Right lobe of liver (tissue), 6 donors: ENCODE data around the gene RAP1A. TPM values are rescaled to one million over a fixed set of nuclear protein-coding genes. Genes with fewer than 3 reads are reported as not detected.

ENCODE experiments used
- ATAC-seq, 4 donors: fragments of 200-7000 bp; cut with Tn5 transposase; one replicate each; pipeline ENCODE4 v1.9.1; 2020; ENCODE audit warnings: mild to moderate bottlenecking in 4 of 4, moderate library complexity in 4 of 4
- DNase-seq, 3 donors: peaks; one replicate each; pipeline ENCODE4 v3.0.0-alpha.2; 2020
- H3K27ac ChIP-seq, 3 donors: fragments of 200-600 bp; one replicate each; pipeline ENCODE4 v1.8.0; 2022
- H3K27me3 ChIP-seq, 2 donors: fragments of 200-600 bp; one replicate each; pipeline ENCODE4 v1.8.0; 2022
- H3K36me3 ChIP-seq, 4 donors: fragments of 200-600 bp; sonication (generic) in 1 of 4; one replicate each; pipeline versions ENCODE4 v1.5.1 to v1.8.0; 2017 to 2022; ENCODE audit warnings: control low read depth in 1 of 4
- H3K4me1 ChIP-seq, 4 donors: fragments of 200-600 bp; sonication (generic) in 1 of 4; one replicate each; pipeline versions ENCODE4 v1.5.1 to v1.8.0; 2017 to 2022; ENCODE audit warnings: control low read depth in 1 of 4
- H3K4me3 ChIP-seq, 3 donors: fragments of 200-600 bp; one replicate each; pipeline ENCODE4 v1.8.0; 2022
- H3K9me3 ChIP-seq, 4 donors: fragments of 200-600 bp; sonication (generic) in 1 of 4; one replicate each; pipeline versions ENCODE4 v1.5.1 to v1.8.0; 2017 to 2022; ENCODE audit warnings: control low read depth in 1 of 4
- POLR2A ChIP-seq: fragments of 450-650 bp; IDR thresholded peaks from one replicate; pipeline ENCODE4 v1.6.1; 2017; ENCODE audit warnings: antibody characterized with exemption, mild to moderate bottlenecking
- WGBS: methylation state at CpG from one replicate; pipeline ENCODE4 v1.1.6; 2018; ENCODE audit warnings: low coverage, low lambda C conversion rate; ENCODE audit not compliant: insufficient coverage; ENCODE audit errors: missing lambda C conversion rate; 5-methylcytosine and 5-hydroxymethylcytosine counted together
- intact Hi-C, 2 donors: fragments of 100-400 bp; cut with DNase I; formaldehyde crosslinking; loops; one replicate each; pipeline versions ENCODE4 v1.11.2 to v1.14.1; 2022
- small RNA-seq, 2 experiments: library from RNA; depleted of rRNA; stranded (forward); fragments of <200 nt; gene quantifications; one replicate each; pipeline ENCODE3, GENCODE V24; 2016
- total RNA-seq, 6 experiments: library from RNA; depleted of rRNA in 2 of 6; stranded (reverse); fragments of >200 nt in 2 of 6; fragmentation: NEBNext Ultra II Directional in 3 of 6; extraction: Animal tissue kit (Norgen Biotek cat#: 25700) in 3 of 6; gene quantifications; one replicate each; pipeline versions ENCODE4 v1.1.0 to v1.2.4, GENCODE V29; 2016 to 2023
- TF ChIP-seq, protein P1 (sequence below), 4 donors: fragments of 200-600 bp in 3 of 4; fragments of 450-650 bp in 1 of 4; IDR thresholded peaks; one replicate each; pipeline versions ENCODE4 v1.5.1 to v1.8.0; 2016 to 2022; ENCODE audit warnings: antibody characterized with exemption in 4 of 4, mild to moderate bottlenecking in 2 of 4
- donor health status: DM: no; HTN: yes; CAD: no.
- donor health status: DM: no; HTN: no; CAD: no.
- donor health status: DM: no; HTN: no; CAD: no.
- donor health status: DM: no; HTN: yes; CAD: no.
- donor health status: DM: no; HTN: yes; CAD: no.

The RAP1A gene
- total RNA-seq, 6 experiments from 2014 or later = 25.9 to 53.8 (median 33.3) TPM

DNA sequence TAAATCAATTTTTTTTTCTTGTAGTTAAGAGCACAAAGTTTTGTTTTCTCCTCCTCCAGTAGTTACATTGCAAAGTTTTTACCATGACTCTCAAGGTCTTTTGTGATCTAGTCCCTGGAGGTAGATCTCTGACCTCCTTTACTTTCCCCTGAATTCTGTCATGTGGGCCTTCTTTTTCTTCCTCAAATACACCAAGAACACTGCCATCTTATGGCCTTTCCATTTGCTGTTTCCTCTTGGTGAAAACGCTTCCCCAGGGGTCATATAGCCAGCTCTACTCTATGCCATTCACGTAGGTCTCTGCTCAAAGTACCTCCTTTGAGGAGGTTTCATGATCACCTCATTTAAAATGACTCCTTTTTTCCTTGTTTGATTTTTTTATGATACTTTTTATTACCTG is 138.8 kb downstream of the RAP1A start:
- intact Hi-C loops = no loop called here
- no peaks in the 10 kb centered on the region for H3K9me3 ChIP-seq
- no peak overlapping the region for H3K4me3 ChIP-seq
- H3K27ac ChIP-seq = no peak overlapping the region
- peaks cover 0 to 26% (median 13%) of the 10 kb centered on the region in 4 donors for H3K36me3 ChIP-seq
- no peak for DNase-seq
- 74% methylated on average over 2 of the region's 2 CpGs for WGBS
- peaks cover 0 to 26% (median 10%) of the 10 kb centered on the region in 4 donors for H3K4me1 ChIP-seq
- no peak for ATAC-seq
- TF ChIP-seq, protein P1, sequence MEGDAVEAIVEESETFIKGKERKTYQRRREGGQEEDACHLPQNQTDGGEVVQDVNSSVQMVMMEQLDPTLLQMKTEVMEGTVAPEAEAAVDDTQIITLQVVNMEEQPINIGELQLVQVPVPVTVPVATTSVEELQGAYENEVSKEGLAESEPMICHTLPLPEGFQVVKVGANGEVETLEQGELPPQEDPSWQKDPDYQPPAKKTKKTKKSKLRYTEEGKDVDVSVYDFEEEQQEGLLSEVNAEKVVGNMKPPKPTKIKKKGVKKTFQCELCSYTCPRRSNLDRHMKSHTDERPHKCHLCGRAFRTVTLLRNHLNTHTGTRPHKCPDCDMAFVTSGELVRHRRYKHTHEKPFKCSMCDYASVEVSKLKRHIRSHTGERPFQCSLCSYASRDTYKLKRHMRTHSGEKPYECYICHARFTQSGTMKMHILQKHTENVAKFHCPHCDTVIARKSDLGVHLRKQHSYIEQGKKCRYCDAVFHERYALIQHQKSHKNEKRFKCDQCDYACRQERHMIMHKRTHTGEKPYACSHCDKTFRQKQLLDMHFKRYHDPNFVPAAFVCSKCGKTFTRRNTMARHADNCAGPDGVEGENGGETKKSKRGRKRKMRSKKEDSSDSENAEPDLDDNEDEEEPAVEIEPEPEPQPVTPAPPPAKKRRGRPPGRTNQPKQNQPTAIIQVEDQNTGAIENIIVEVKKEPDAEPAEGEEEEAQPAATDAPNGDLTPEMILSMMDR (IDR thresholded peaks at IDR 0.05) = no peak
- TF ChIP-seq POLR2A = no peak
- H3K27me3 ChIP-seq = no peaks in the 10 kb centered on the region

DNA sequence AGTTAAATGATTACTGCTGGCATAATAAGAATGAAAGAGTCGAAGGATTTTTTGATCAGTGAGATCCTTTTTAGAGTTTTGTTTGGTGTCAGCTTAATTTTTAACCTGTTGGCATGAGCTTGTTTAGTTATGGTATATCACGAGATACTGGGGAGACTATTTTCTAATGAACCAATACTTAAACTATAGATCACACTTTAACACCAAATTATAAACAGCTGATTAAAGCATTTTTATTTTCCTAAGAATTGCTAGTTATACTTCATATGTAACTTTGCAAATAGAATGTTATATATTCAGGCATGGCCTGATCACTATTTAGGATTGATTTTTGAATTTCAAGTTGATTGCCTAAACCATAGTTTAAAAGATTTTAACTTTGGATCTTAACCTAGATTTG is 142.1 kb downstream of the RAP1A start:
- no peaks in the 10 kb centered on the region for H3K27me3 ChIP-seq
- ATAC-seq (peak in 3 of 4 donors; percentile 23 to 47 (median 36)), DNase-seq (no peak)
- H3K4me3 ChIP-seq = no peak overlapping the region
- TF ChIP-seq POLR2A = no peak
- TF ChIP-seq, protein P1 (IDR thresholded peaks at IDR 0.05) = no peak
- intact Hi-C loops = no loop called here
- H3K27ac ChIP-seq = no peak overlapping the region
- no peaks in the 10 kb centered on the region for H3K9me3 ChIP-seq
- 30% methylated on average over 2 of the region's 2 CpGs for WGBS
- peaks cover 4 to 50% (median 20%) of the 10 kb centered on the region in 4 donors for H3K36me3 ChIP-seq
- H3K4me1 ChIP-seq = peaks cover 0 to 18% (median 8%) of the 10 kb centered on the region in 4 donors

- ATAC-seq (no peak), DNase-seq (no peak)
- 88% methylated on average over 2 of the region's 2 CpGs for WGBS
- intact Hi-C loops = no loop called here
- Histone ChIP-seq H3K27me3 (no peaks in the 10 kb centered on the region), H3K4me1 (peaks cover 0 to 14% (median 7%) of the 10 kb centered on the region in 4 donors), H3K27ac (no peak overlapping the region), H3K36me3 (peaks cover 4 to 55% (median 21%) of the 10 kb centered on the region in 4 donors), H3K9me3 (no peaks in the 10 kb centered on the region), H3K4me3 (no peak overlapping the region)
- no peak for TF ChIP-seq POLR2A
- TF ChIP-seq, protein P1 (IDR thresholded peaks at IDR 0.05) = no peak
These were observed 142.7 kb downstream of the RAP1A start for GRCh38 chr1:111762332-111762731.

Small RNAs within 50 kb of the gene (small RNA-seq; reads per million reads assigned to genes)
- gene INKA2 = 0 to 0.39 reads per million in 2 experiments
- gene RNU6-151P = 0 reads per million in 2 experiments

Other genes with a start within 250 kb of the RAP1A start
- gene OVGP1, start 192.1 kb upstream of the RAP1A start, total RNA-seq = 1 to 10 TPM; 1.4 to 6.3 (median 4.1) TPM
- gene WDR77, start 170.5 kb upstream of the RAP1A start, total RNA-seq = 10 to 100 TPM; 11.4 to 27.3 (median 14.0) TPM
- gene ATP5PB, start 170.3 kb upstream of the RAP1A start, total RNA-seq = 100 to 1,000 TPM; 128 to 152 (median 148) TPM
- 10 to 100 TPM in 2 of 6 experiments, 1 to 10 TPM in 4; 6.1 to 16.9 (median 9.3) TPM for gene C1orf162, start 145.8 kb upstream of the RAP1A start, total RNA-seq
- 1 to 10 TPM; 2.7 to 6.3 (median 3.9) TPM for gene ADORA3, start 116.2 kb upstream of the RAP1A start, total RNA-seq
- 1 to 10 TPM; 2.4 to 9.7 (median 5.8) TPM for gene TMIGD3, start 116.2 kb upstream of the RAP1A start, total RNA-seq
- 1 to 10 TPM in 4 of 6 experiments, under 1 TPM in 2; 0.43 to 2.2 (median 1.4) TPM for gene INKA2, start 119.6 kb downstream of the RAP1A start, total RNA-seq
- gene DDX20, start 136.1 kb downstream of the RAP1A start, total RNA-seq = 10 to 100 TPM in 2 of 6 experiments, 1 to 10 TPM in 4; 3.9 to 11.6 (median 5.1) TPM